ENCODE measurements around the gene KRTAP5-6. TPM values are rescaled to one million over a fixed set of nuclear protein-coding genes. Genes with fewer than 3 reads are reported as not detected.

KRTAP5-6 gene
- total RNA-seq, 2 experiments from 2014 or later, result not detected

- H3K36me3 Mint-ChIP-seq, result no peaks in the 10 kb centered on the region
- peaks cover 26% of the 10 kb centered on the region for H3K4me1 Mint-ChIP-seq
- H3K9me3 Mint-ChIP-seq, result no peaks in the 10 kb centered on the region
- DNase-seq, result no peak
- H3K27ac Mint-ChIP-seq, result no peak overlapping the region
- H3K27me3 Mint-ChIP-seq, result no peaks in the 10 kb centered on the region
- no peak overlapping the region for H3K4me3 Mint-ChIP-seq
Measured at GRCh38 chr11:1728301-1728700, 31.3 kb downstream of the KRTAP5-6 start.

- no peaks in the 10 kb centered on the region for H3K9me3 Mint-ChIP-seq
- peak overlapping the region; percentile 68 for H3K4me3 Mint-ChIP-seq
- peaks cover 30% of the 10 kb centered on the region for H3K4me1 Mint-ChIP-seq
- H3K27ac Mint-ChIP-seq, result peak overlapping the region; percentile 87
- no peaks in the 10 kb centered on the region for H3K36me3 Mint-ChIP-seq
- peak; percentile 34 for DNase-seq
- no peaks in the 10 kb centered on the region for H3K27me3 Mint-ChIP-seq
Measured at GRCh38 chr11:1728931-1729691, 32.1 kb downstream of the KRTAP5-6 start.

GRCh38 chr11:1729692-1730011 is 32.7 kb downstream of the KRTAP5-6 start:
- no peaks in the 10 kb centered on the region for H3K27me3 Mint-ChIP-seq
- H3K27ac Mint-ChIP-seq, result peak overlapping the region; percentile 87
- no peaks in the 10 kb centered on the region for H3K36me3 Mint-ChIP-seq
- H3K9me3 Mint-ChIP-seq, result no peaks in the 10 kb centered on the region
- peaks cover 31% of the 10 kb centered on the region for H3K4me1 Mint-ChIP-seq
- H3K4me3 Mint-ChIP-seq, result peak overlapping the region; percentile 16
- DNase-seq, result no peak

- H3K27me3 Mint-ChIP-seq, result no peaks in the 10 kb centered on the region
- no peak for DNase-seq
- H3K4me1 Mint-ChIP-seq, result peaks cover 31% of the 10 kb centered on the region
- H3K9me3 Mint-ChIP-seq, result no peaks in the 10 kb centered on the region
- H3K4me3 Mint-ChIP-seq, result no peak overlapping the region
- no peaks in the 10 kb centered on the region for H3K36me3 Mint-ChIP-seq
- peak overlapping the region; percentile 87 for H3K27ac Mint-ChIP-seq
Measured at GRCh38 chr11:1730059-1730629, 33.1 kb downstream of the KRTAP5-6 start.

- Mint-ChIP-seq H3K4me3 (no peak overlapping the region), H3K36me3 (peaks cover 2% of the 10 kb centered on the region), H3K27ac (no peak overlapping the region), H3K4me1 (peaks cover 31% of the 10 kb centered on the region), H3K9me3 (peaks cover 6% of the 10 kb centered on the region), H3K27me3 (no peaks in the 10 kb centered on the region)
- DNase-seq, result no peak
Measured at GRCh38 chr11:1731451-1732059, 34.6 kb downstream of the KRTAP5-6 start.

- Mint-ChIP-seq H3K36me3 (peaks cover 3% of the 10 kb centered on the region), H3K27ac (no peak overlapping the region), H3K4me1 (peaks cover 26% of the 10 kb centered on the region), H3K4me3 (no peak overlapping the region), H3K9me3 (peaks cover 9% of the 10 kb centered on the region), H3K27me3 (no peaks in the 10 kb centered on the region)
- no peak for DNase-seq
Measured at GRCh38 chr11:1732418-1733008, 35.5 kb downstream of the KRTAP5-6 start.

- Mint-ChIP-seq H3K9me3 (peaks cover 10% of the 10 kb centered on the region), H3K27me3 (no peaks in the 10 kb centered on the region), H3K4me3 (no peak overlapping the region), H3K4me1 (peaks cover 19% of the 10 kb centered on the region), H3K36me3 (peaks cover 3% of the 10 kb centered on the region), H3K27ac (no peak overlapping the region)
- DNase-seq, result no peak
Measured at GRCh38 chr11:1733009-1733715, 36.2 kb downstream of the KRTAP5-6 start.

GRCh38 chr11:1733716-1734640 is 37.0 kb downstream of the KRTAP5-6 start:
- peaks cover 10% of the 10 kb centered on the region for H3K9me3 Mint-ChIP-seq
- H3K27ac Mint-ChIP-seq, result no peak overlapping the region
- no peaks in the 10 kb centered on the region for H3K27me3 Mint-ChIP-seq
- H3K4me3 Mint-ChIP-seq, result no peak overlapping the region
- H3K4me1 Mint-ChIP-seq, result peaks cover 13% of the 10 kb centered on the region
- H3K36me3 Mint-ChIP-seq, result peaks cover 3% of the 10 kb centered on the region
- DNase-seq, result no peak

GRCh38 chr11:1734641-1735081 is 37.7 kb downstream of the KRTAP5-6 start:
- Mint-ChIP-seq H3K27me3 (no peaks in the 10 kb centered on the region), H3K4me3 (no peak overlapping the region), H3K9me3 (peaks cover 10% of the 10 kb centered on the region), H3K27ac (no peak overlapping the region), H3K4me1 (peaks cover 8% of the 10 kb centered on the region), H3K36me3 (peaks cover 3% of the 10 kb centered on the region)
- DNase-seq, result no peak

- DNase-seq, result no peak
- H3K4me1 Mint-ChIP-seq, result peaks cover 6% of the 10 kb centered on the region
- peaks cover 3% of the 10 kb centered on the region for H3K36me3 Mint-ChIP-seq
- no peaks in the 10 kb centered on the region for H3K27me3 Mint-ChIP-seq
- no peak overlapping the region for H3K27ac Mint-ChIP-seq
- no peak overlapping the region for H3K4me3 Mint-ChIP-seq
- peaks cover 10% of the 10 kb centered on the region for H3K9me3 Mint-ChIP-seq
Measured at GRCh38 chr11:1735271-1735670, 38.3 kb downstream of the KRTAP5-6 start.

GRCh38 chr11:1736447-1736992 is 39.5 kb downstream of the KRTAP5-6 start:
- H3K9me3 Mint-ChIP-seq, result peaks cover 10% of the 10 kb centered on the region
- H3K4me3 Mint-ChIP-seq, result no peak overlapping the region

GRCh38 chr11:1737080-1737757 is 40.2 kb downstream of the KRTAP5-6 start:
- H3K27me3 Mint-ChIP-seq, result no peaks in the 10 kb centered on the region
- H3K27ac Mint-ChIP-seq, result no peak overlapping the region
- DNase-seq, result no peak
- H3K4me1 Mint-ChIP-seq, result peaks cover 6% of the 10 kb centered on the region
- peaks cover 3% of the 10 kb centered on the region for H3K36me3 Mint-ChIP-seq
- H3K4me3 Mint-ChIP-seq, result no peak overlapping the region
- peaks cover 10% of the 10 kb centered on the region for H3K9me3 Mint-ChIP-seq

More at GRCh38 chr11:1736447-1736992, 39.5 kb downstream of the KRTAP5-6 start:
- no peak for DNase-seq
- Mint-ChIP-seq H3K27ac (no peak overlapping the region), H3K27me3 (no peaks in the 10 kb centered on the region), H3K4me1 (peaks cover 6% of the 10 kb centered on the region), H3K36me3 (peaks cover 3% of the 10 kb centered on the region)

GRCh38 chr11:1738380-1738779 is 41.4 kb downstream of the KRTAP5-6 start:
- Mint-ChIP-seq H3K4me3 (no peak overlapping the region), H3K4me1 (peaks cover 6% of the 10 kb centered on the region), H3K27ac (no peak overlapping the region), H3K9me3 (peaks cover 10% of the 10 kb centered on the region), H3K36me3 (peaks cover 3% of the 10 kb centered on the region), H3K27me3 (no peaks in the 10 kb centered on the region)
- no peak for DNase-seq

All from activated naive CD8-positive, alpha-beta T cell treated with anti-CD3 and anti-CD28 coated beads for 36 hours (primary cell).